ENCODE results near the gene MBP. TPM values are rescaled to one million over a fixed set of nuclear protein-coding genes. Genes with fewer than 3 reads are reported as not detected.
A peak's percentile ranks its signal among the peaks of the same experiment; 100 is the strongest.

The MBP gene
- total RNA-seq, 1 donor from 2014 or later: 35.0 TPM

DNA sequence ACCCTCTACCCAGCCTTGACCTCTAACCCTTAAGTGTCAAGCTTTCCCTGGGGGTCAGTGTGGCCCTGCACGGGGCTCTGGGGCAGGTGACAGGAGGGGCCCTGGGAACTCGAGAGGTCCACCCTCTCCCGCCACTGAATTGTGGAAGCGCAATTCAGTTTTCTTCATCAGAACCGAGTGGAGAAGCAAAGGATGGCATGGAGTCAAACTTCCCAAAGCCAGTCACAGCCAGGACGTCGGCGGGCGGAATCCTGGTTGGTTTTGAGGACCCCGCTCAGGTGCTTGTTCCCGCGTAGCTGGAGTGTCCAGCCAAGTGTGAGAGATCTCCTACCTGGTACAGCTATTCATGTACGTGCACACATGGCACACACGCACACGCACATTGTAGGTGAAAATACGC, 62.0 kb downstream of the MBP start:
- H3K4me1 ChIP-seq: peaks cover 87% of the 10 kb centered on the region

DNA sequence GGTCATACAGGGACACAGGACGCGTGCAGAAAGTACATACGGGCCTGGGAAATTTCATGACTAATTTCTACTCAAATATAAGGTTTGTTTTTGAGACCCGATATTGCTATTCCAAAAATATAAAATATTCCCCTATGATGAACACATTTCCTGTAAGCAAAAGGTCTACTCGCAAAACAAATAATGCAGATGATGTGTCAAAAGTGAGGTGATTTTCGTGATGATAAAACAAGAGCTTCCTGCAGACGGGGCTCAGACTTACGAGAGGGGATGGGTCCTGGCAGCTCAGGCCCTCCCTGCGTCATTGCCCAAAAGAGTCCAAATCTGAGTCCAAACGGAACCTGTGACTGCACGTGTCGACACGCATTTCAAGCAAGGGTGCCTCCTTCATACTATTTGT, 62.7 kb downstream of the MBP start:
- DNase-seq: no peak
- H3K4me3 ChIP-seq: no peak overlapping the region
- H3K4me1 ChIP-seq: peaks cover 92% of the 10 kb centered on the region
- H3K36me3 ChIP-seq: peaks cover 7% of the 10 kb centered on the region
- H3K27ac ChIP-seq (replicated peaks): no peak overlapping the region
- intact Hi-C loops (cut with micrococcal nuclease): no loop called here
- TF ChIP-seq, protein P1, sequence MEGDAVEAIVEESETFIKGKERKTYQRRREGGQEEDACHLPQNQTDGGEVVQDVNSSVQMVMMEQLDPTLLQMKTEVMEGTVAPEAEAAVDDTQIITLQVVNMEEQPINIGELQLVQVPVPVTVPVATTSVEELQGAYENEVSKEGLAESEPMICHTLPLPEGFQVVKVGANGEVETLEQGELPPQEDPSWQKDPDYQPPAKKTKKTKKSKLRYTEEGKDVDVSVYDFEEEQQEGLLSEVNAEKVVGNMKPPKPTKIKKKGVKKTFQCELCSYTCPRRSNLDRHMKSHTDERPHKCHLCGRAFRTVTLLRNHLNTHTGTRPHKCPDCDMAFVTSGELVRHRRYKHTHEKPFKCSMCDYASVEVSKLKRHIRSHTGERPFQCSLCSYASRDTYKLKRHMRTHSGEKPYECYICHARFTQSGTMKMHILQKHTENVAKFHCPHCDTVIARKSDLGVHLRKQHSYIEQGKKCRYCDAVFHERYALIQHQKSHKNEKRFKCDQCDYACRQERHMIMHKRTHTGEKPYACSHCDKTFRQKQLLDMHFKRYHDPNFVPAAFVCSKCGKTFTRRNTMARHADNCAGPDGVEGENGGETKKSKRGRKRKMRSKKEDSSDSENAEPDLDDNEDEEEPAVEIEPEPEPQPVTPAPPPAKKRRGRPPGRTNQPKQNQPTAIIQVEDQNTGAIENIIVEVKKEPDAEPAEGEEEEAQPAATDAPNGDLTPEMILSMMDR (IDR thresholded peaks at IDR 0.05; ENCODE audit: borderline replicate concordance): no peak
- H3K27me3 ChIP-seq (ENCODE audit: low read depth): no peaks in the 10 kb centered on the region
- no peaks in the 10 kb centered on the region for H3K9me3 ChIP-seq (replicated peaks)

More for the DNA sequence above, 62.0 kb downstream of the MBP start:
- no peaks in the 10 kb centered on the region for H3K27me3 ChIP-seq (ENCODE audit: low read depth)
- no peak for DNase-seq
- peak overlapping the region; percentile 74 for H3K27ac ChIP-seq (replicated peaks)
- peaks cover under 1% of the 10 kb centered on the region for H3K36me3 ChIP-seq
- H3K4me3 ChIP-seq: no peak overlapping the region
- intact Hi-C loops (cut with micrococcal nuclease): no loop called here
- TF ChIP-seq, protein P1 (IDR thresholded peaks at IDR 0.05; ENCODE audit: borderline replicate concordance): no peak
- H3K9me3 ChIP-seq (replicated peaks): no peaks in the 10 kb centered on the region

DNA sequence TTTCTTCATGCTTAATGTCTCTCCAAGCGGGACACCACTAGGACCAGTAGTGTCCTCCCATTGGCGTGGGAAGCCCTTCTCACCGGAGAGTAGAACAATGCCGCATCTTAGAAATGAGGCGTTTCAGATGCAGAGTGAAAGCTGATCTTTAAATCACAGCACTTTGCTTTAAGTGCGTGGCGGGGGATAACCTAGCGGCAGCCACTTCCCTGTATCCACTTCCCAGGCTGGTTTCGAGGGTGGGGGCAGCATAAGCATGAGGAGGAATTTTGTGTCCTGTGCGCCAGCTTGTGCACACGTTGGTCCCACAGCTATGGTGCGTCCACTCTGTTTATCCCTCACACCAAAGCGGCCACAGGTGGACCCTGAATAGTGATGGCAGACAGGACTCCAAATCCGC, 63.1 kb downstream of the MBP start:
- Histone ChIP-seq H3K9me3 (replicated peaks) (no peaks in the 10 kb centered on the region), H3K27ac (replicated peaks) (peak overlapping the region; percentile 74), H3K4me1 (peaks cover 91% of the 10 kb centered on the region), H3K36me3 (peaks cover 12% of the 10 kb centered on the region), H3K27me3 (ENCODE audit: low read depth) (no peaks in the 10 kb centered on the region), H3K4me3 (no peak overlapping the region)
- DNase-seq: no peak
- TF ChIP-seq, protein P1 (IDR thresholded peaks at IDR 0.05; ENCODE audit: borderline replicate concordance): no peak
- intact Hi-C loops (cut with micrococcal nuclease): no loop called here

DNA sequence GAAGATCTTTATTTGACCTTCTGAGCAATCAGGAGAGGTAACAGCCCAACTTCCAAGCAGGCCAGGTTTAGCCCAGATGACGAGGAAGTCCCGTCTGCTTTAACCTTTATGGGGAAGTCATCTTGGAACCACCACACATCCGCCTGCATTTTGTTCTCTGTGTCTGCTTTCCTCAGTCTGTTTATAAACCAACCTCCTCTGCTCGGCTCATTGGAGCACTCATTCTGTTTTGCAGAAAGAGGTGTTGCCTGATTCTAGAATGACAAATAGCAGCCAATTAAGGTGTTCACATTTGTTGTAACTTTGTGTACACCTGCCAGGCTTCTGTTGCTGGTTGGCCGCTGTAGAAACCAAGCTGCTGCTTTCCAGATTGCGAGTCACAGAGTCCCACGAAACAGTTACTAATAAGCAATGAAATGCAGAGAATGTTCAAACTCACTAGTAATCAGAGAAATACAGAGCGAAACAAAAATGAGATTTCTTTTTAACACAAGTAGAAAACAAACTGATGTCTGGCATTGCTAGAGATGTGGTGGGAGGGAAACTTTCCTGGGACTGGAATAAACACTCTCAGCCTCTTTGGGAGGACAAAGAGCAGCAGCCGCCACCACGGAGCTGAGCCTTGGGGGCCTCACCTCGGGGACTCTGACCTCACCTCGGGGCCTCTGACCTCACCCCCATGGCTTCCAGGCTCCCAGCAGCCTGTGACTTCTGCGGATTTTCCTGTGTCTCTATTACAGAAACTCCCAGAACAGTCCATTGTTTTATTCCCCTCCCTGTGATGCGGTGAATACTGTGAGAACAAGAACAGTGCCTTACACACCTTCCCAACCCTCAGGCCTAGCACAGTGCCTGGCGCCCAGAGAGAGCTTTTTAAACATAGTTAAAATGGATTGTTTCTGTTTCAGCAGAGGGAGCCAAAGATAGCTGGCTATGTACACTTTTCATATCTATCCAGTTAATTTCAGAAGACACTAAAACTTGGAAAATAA, 64.0 kb downstream of the MBP start:
- Histone ChIP-seq H3K9me3 (replicated peaks) (no peaks in the 10 kb centered on the region), H3K4me1 (peaks cover 83% of the 10 kb centered on the region), H3K4me3 (no peak overlapping the region), H3K27ac (replicated peaks) (peak overlapping the region; percentile 74), H3K27me3 (ENCODE audit: low read depth) (no peaks in the 10 kb centered on the region), H3K36me3 (peaks cover 12% of the 10 kb centered on the region)
- TF ChIP-seq, protein P1 (IDR thresholded peaks at IDR 0.05; ENCODE audit: borderline replicate concordance): no peak
- intact Hi-C loops (cut with micrococcal nuclease): no loop called here
- DNase-seq: no peak

DNA sequence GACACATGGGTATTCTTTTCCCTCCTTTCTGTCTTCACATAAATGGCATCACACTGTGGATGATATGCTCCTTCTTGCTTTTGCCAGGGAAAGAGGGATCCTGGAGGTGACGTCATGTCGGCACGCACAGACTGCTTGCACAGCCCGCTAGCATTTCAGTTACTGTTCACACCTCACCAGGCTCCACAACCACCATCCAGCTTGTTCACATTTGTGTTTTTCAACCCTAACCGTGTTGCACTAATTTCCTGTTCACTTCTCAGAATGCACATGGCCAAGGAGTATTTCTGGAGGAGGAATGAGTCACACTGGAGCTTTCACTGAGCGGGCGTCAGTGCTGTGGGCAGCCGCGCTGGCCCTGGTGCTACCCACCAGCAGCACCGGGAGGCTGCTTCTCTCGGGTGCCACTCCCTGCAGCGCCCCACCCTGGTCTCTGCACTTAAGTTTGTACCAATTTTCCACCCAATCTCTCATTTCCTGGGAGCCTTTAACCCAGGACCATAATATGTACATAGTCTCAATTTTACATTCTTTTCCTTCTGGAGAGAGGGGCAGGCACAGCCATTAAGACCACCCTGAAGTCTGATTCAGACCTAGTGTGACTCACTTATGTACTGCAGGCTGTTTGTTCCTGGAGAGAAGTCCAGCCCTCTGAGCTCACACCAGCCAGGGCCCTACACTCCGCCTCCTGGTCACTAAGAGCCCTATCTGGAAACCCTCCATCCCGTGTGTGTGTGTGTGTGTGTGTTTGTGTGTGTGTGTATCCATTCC, 65.1 kb downstream of the MBP start:
- Histone ChIP-seq H3K27ac (replicated peaks) (peak overlapping the region; percentile 74), H3K27me3 (ENCODE audit: low read depth) (no peaks in the 10 kb centered on the region), H3K4me1 (peaks cover 80% of the 10 kb centered on the region), H3K9me3 (replicated peaks) (no peaks in the 10 kb centered on the region), H3K4me3 (no peak overlapping the region), H3K36me3 (peaks cover 12% of the 10 kb centered on the region)
- TF ChIP-seq, protein P1 (IDR thresholded peaks at IDR 0.05; ENCODE audit: borderline replicate concordance): no peak
- peak; percentile 58 for DNase-seq
- intact Hi-C loops (cut with micrococcal nuclease): no loop called here
